Activated B cell treated with CpG ODN at 0.5 μM for 24 hours (primary cell): ENCODE measurements around the gene MCM10. TPM values are rescaled to one million over a fixed set of nuclear protein-coding genes. Genes with fewer than 3 reads are reported as not detected.

Experiments used
- ATAC-seq: fragments of 200-7000 bp; cut with Tn5 transposase; one replicate; pipeline ENCODE4 v1.10.0; 2021; ENCODE audit warnings: low read depth, mild to moderate bottlenecking, moderate library complexity
- CTCF ChIA-PET: fragments of 350-600 bp; sonication (Branson Sonifier 250); formaldehyde crosslinking; loops from one replicate; lab custom pipeline; 2021; ENCODE audit warnings: antibody characterized with exemption; lab: Charles Lee
- POLR2A ChIA-PET: fragments of 350-600 bp; sonication (Branson Sonifier 250); formaldehyde crosslinking; loops from one replicate; lab custom pipeline; 2021; ENCODE audit warnings: antibody characterized with exemption; lab: Charles Lee
- DNase-seq: peaks from one replicate; pipeline ENCODE4 v3.0.0; 2022
- H3K27ac Mint-ChIP-seq: one replicate; pipeline ENCODE4 v1.8.0; 2020; ENCODE audit warnings: mixed read lengths
- H3K27me3 Mint-ChIP-seq: one replicate; pipeline ENCODE4 v1.8.0; 2021; ENCODE audit warnings: mixed read lengths
- H3K36me3 Mint-ChIP-seq: one replicate; pipeline ENCODE4 v1.8.0; 2021; ENCODE audit warnings: low read depth, mixed read lengths
- H3K4me1 Mint-ChIP-seq: one replicate; pipeline ENCODE4 v1.8.0; 2021; ENCODE audit warnings: mixed read lengths
- H3K4me3 Mint-ChIP-seq: one replicate; pipeline ENCODE4 v1.8.0; 2020; ENCODE audit warnings: mild to moderate bottlenecking, mixed read lengths
- H3K9me3 Mint-ChIP-seq: one replicate; pipeline ENCODE4 v1.8.0; 2020; ENCODE audit warnings: mixed read lengths
- intact Hi-C: fragments of 100-400 bp; cut with micrococcal nuclease; formaldehyde crosslinking; loops from one replicate; pipeline ENCODE4 v1.15.1; 2024
- total RNA-seq: library from RNA; stranded (reverse); gene quantifications from 2 replicates; pipeline ENCODE4 v1.2.3, GENCODE V29; 2022
- TF ChIP-seq, protein P1 (sequence below): fragments of 200-600 bp; IDR thresholded peaks from one replicate; pipeline ENCODE4 v1.8.0; 2022; ENCODE audit warnings: antibody characterized with exemption, mild to moderate bottlenecking

Gene MCM10
- total RNA-seq, 1 donor from 2014 or later = 3.7 TPM

DNA sequence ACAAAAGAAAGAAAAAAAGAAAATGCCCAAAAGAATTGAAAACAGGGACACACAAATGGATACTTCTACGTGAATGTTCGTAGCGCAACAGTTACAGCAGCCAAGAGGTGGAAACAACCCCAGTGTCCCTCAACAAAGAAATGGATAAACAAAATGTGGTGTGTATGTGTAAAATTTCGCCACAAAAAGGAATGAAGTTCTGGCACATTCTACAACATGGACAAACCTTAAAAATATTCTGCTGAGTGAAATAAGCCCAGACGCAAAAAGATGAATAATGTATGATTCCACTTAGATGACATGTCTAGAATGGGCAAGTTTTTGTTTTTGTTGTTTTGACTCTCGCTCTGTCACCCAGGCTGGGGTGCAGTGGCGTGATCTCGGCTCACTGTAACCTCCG, 61.9 kb downstream of the MCM10 start:
- ChIA-PET CTCF (no interaction called here), POLR2A (no interaction called here)
- no peaks in the 10 kb centered on the region for H3K36me3 Mint-ChIP-seq
- TF ChIP-seq, protein P1, sequence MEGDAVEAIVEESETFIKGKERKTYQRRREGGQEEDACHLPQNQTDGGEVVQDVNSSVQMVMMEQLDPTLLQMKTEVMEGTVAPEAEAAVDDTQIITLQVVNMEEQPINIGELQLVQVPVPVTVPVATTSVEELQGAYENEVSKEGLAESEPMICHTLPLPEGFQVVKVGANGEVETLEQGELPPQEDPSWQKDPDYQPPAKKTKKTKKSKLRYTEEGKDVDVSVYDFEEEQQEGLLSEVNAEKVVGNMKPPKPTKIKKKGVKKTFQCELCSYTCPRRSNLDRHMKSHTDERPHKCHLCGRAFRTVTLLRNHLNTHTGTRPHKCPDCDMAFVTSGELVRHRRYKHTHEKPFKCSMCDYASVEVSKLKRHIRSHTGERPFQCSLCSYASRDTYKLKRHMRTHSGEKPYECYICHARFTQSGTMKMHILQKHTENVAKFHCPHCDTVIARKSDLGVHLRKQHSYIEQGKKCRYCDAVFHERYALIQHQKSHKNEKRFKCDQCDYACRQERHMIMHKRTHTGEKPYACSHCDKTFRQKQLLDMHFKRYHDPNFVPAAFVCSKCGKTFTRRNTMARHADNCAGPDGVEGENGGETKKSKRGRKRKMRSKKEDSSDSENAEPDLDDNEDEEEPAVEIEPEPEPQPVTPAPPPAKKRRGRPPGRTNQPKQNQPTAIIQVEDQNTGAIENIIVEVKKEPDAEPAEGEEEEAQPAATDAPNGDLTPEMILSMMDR = no peak
- H3K9me3 Mint-ChIP-seq = no peaks in the 10 kb centered on the region
- intact Hi-C loops = no loop called here
- H3K4me3 Mint-ChIP-seq = no peak overlapping the region
- ATAC-seq (no peak), DNase-seq (no peak)
- no peaks in the 10 kb centered on the region for H3K4me1 Mint-ChIP-seq
- H3K27me3 Mint-ChIP-seq = no peaks in the 10 kb centered on the region
- no peak overlapping the region for H3K27ac Mint-ChIP-seq

DNA sequence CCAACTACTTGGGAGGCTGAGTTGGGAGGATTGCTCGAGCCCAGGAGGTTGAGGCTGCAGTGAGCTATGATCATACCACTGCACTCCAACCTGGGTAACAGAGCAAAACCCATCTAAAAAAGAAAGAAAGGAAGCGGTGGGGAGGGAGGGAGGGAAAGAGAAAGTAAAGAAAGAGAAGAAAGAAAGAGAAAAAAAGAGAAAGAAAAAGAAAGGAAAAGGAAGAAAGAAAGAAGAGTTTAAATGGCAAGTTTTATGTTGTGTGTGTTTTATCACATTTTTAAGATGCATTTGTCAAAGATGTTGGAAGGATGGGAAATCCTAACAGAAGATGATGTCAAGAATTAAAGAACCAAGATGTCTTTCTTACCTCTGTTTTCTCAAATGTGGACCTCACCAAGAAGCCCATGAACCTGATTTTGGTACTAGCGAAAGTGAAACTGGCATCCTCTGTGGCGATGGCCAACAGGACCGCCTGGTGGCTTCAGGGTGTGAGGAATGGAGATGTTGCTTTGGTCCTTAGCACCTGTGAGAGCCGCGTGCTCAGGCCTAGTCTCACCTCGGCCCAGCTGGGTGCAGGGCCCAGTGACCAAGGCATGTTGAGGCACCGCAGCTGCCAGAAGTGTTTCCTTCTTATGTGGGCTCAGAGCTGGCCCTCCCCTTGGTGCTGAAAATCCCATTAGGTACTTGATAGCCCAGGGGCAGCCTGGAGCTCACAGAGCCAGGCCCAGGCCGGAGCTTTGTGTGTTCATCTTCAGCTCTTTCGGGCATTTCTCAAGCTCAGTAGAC, 63.0 kb downstream of the MCM10 start:
- ChIA-PET POLR2A (no interaction called here), CTCF (no interaction called here)
- H3K27ac Mint-ChIP-seq = no peak overlapping the region
- no peak overlapping the region for H3K4me3 Mint-ChIP-seq
- H3K36me3 Mint-ChIP-seq = no peaks in the 10 kb centered on the region
- intact Hi-C loops = no loop called here
- TF ChIP-seq, protein P1 = no peak
- no peaks in the 10 kb centered on the region for H3K9me3 Mint-ChIP-seq
- H3K4me1 Mint-ChIP-seq = no peaks in the 10 kb centered on the region
- H3K27me3 Mint-ChIP-seq = no peaks in the 10 kb centered on the region
- ATAC-seq = no peak
- DNase-seq = no peak

DNA sequence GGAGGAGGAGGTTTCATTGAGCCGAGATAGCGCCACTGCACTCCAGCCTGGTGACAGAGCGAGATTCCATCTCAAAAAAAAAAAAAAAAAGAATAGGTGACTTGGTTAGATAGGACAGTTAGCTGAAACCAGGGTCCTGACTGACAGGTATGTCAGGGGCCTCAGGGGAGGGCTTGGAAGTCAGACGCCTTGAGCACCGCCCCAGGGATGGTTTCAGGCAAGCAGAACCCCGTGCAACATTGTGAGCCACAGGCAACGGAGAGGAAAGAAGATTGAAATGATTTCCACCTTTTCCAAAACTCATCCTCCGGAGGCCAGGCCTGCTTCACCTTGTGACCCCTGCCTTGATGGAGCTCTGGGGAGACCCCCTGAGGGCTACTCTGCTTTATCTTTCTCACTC, 64.2 kb downstream of the MCM10 start:
- DNase-seq (no peak), ATAC-seq (no peak)
- TF ChIP-seq, protein P1 = no peak
- ChIA-PET CTCF (no interaction called here), POLR2A (no interaction called here)
- no peak overlapping the region for H3K4me3 Mint-ChIP-seq
- intact Hi-C loops = no loop called here
- no peak overlapping the region for H3K27ac Mint-ChIP-seq
- no peaks in the 10 kb centered on the region for H3K4me1 Mint-ChIP-seq
- no peaks in the 10 kb centered on the region for H3K27me3 Mint-ChIP-seq
- H3K9me3 Mint-ChIP-seq = no peaks in the 10 kb centered on the region
- no peaks in the 10 kb centered on the region for H3K36me3 Mint-ChIP-seq

DNA sequence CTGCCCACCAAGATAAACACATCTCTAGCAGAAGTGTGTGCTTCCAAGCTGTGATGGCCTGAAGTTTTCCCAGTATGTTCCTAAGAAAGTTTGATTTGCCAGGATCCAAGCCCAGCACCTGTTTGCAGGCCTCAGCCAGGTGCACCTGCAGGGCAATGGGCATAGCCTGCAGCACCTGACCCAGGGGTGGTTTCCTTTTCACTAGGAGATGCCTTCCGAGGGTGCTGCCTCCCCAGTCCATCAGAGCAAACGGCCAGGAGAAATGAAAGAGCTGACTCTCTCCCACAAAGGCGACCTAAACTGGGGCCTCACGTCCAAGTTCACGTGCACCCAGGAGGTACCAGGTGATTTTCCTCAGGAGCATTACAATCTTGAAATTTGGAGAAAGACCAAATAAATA, 65.7 kb downstream of the MCM10 start:
- CTCF ChIA-PET = no interaction called here

DNA sequence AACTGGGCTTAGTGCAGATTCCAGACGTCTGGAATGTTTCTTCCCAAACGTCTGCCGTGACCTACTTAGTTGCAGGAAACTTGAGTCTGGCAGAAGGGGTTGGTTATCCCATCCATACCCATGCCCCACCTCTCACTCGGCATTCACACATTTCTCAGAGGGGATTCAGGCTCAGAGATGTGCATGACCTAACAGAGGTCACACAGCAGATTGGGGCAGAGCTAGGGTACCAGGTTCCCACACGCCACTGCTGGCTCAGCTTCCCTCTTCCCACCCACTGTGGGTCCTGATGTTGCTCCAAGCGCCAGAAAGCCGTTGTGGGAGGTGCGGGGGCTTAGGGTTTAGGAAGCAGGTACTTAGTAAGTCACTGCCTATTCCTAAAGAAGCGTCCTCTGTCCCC, 69.8 kb downstream of the MCM10 start:
- intact Hi-C loops = no loop called here
- CTCF ChIA-PET = no interaction called here
- Mint-ChIP-seq H3K4me3 (no peak overlapping the region), H3K27ac (no peak overlapping the region), H3K36me3 (no peaks in the 10 kb centered on the region), H3K9me3 (no peaks in the 10 kb centered on the region), H3K27me3 (no peaks in the 10 kb centered on the region), H3K4me1 (no peaks in the 10 kb centered on the region)
- TF ChIP-seq, protein P1 = no peak
- DNase-seq (no peak), ATAC-seq (no peak)
- POLR2A ChIA-PET = no interaction called here

More for the DNA sequence above, 65.7 kb downstream of the MCM10 start:
- DNase-seq (no peak), ATAC-seq (no peak)
- H3K4me3 Mint-ChIP-seq = no peak overlapping the region
- TF ChIP-seq, protein P1 = no peak
- no peaks in the 10 kb centered on the region for H3K9me3 Mint-ChIP-seq
- intact Hi-C loops = no loop called here
- POLR2A ChIA-PET = no interaction called here
- H3K36me3 Mint-ChIP-seq = no peaks in the 10 kb centered on the region
- no peak overlapping the region for H3K27ac Mint-ChIP-seq
- no peaks in the 10 kb centered on the region for H3K4me1 Mint-ChIP-seq
- no peaks in the 10 kb centered on the region for H3K27me3 Mint-ChIP-seq
